T-helper 1 cell treated with Interleukin-12 subunit alpha and Interleukin-12 subunit beta and Interleukin-4 antibody, amounts not matched to agents 30 μg/mL and 1 μg/mL, for 36 hours (primary cell): ENCODE data around the gene LMX1B.

Experiments
- H3K27ac Mint-ChIP-seq: one replicate; pipeline ENCODE4 v1.8.0; 2021; ENCODE audit warnings: mild to moderate bottlenecking, mixed read lengths
- H3K27me3 Mint-ChIP-seq: one replicate; pipeline ENCODE4 v1.8.0; 2021; ENCODE audit warnings: low read depth, mixed read lengths
- H3K36me3 Mint-ChIP-seq: one replicate; pipeline ENCODE4 v1.8.0; 2021; ENCODE audit warnings: low read depth, mixed read lengths
- H3K4me1 Mint-ChIP-seq: one replicate; pipeline ENCODE4 v1.8.0; 2021; ENCODE audit warnings: low read depth, mixed read lengths
- H3K4me3 Mint-ChIP-seq: one replicate; pipeline ENCODE4 v1.8.0; 2021; ENCODE audit warnings: mild to moderate bottlenecking, moderate library complexity, mixed read lengths
- H3K9me3 Mint-ChIP-seq: one replicate; pipeline ENCODE4 v1.8.0; 2021; ENCODE audit warnings: mixed read lengths

LMX1B gene

DNA sequence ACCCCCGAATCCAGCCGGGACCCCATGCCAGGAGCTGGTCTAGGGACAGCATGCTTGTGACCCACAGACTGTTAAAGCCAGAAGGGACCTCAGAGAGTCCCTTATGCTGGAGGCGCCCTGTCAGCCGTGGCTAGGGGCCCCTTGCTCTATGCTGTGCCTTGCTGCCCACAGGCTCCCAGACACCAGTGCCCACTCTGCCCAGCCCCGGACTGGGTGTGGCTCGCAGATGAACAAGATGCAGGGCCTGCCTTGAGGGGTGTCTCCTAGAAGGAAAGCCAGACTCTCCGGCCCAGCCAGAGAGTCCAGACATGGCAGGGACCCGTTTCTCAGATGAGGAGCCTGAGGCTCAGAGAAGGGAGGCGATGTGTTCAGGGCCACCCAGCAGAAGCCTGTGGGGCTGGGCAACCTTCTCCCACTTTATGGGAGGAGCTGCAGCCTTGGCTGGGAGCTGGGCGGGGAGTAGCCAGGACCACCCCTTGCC is 85.7 kb downstream of the LMX1B start:
- H3K27me3 Mint-ChIP-seq: peaks cover 16% of the 10 kb centered on the region

DNA sequence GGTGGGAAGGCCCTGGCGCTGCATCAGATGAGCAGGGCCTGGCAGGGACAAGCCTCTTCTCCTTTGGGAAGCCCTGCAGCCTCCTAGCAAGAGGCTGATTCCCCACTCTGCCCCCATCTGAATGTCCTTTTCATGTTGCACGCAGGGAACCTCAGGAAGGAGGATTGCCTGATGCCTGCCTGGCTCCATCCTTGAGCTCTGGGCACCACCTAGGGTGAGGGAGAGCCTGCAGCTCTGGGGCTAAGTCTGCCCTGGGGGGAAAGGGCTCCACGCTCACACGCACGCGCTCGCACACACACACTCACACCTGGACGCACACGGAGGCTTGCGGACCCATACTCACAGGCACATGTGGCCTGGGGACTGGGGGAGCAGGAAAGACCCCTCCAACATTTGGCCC is 86.6 kb downstream of the LMX1B start:
- no peaks in the 10 kb centered on the region for H3K9me3 Mint-ChIP-seq
- H3K27me3 Mint-ChIP-seq: peaks cover 20% of the 10 kb centered on the region

More for the DNA sequence above, 85.7 kb downstream of the LMX1B start:
- no peaks in the 10 kb centered on the region for H3K9me3 Mint-ChIP-seq
- H3K4me1 Mint-ChIP-seq: peaks cover 2% of the 10 kb centered on the region
- H3K36me3 Mint-ChIP-seq: no peaks in the 10 kb centered on the region
- no peak overlapping the region for H3K27ac Mint-ChIP-seq
- no peak overlapping the region for H3K4me3 Mint-ChIP-seq

DNA sequence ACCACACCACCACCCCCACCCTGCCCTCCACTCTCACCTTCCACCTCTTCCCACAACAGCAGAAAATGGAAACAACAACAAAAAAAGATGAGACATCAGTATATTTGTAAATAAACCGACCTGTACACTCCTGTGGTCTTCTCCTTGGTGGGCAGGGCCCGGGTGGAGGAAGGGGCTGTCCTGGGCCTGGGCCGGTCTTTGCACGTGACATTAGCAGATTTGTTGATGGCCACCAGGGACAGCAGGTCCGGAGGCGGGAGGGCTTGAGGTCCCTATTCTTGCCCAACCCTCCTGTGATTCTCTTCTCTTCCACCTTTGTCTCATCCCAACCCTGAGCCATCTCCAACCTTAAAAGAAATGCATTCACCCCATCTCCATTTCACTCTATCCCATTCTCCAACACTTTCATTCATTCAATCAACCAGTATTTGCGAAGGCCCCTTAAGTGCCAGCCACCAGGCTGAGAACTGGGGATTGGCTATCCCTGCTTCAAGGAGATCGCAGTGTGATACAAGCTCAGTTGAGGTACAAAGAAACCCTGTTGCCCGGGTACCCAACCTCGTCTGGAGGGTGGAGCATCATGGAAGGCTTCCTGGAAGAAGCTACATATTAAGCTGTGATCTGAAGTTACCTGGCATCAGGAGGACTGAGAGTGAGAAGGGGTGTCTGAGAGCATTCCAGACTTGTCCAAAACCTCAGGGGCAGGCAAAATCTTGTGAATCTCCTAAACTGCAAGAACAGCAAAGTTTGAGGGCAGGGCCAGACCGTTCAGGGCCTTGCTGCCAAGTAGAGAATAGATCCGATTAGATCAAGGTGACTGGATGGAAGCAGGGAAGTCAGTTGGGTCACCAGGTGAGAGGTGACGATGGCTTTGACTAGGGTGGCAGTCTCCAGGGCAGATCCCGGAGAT is 87.4 kb downstream of the LMX1B start:
- no peak overlapping the region for H3K4me3 Mint-ChIP-seq
- no peaks in the 10 kb centered on the region for H3K9me3 Mint-ChIP-seq
- peaks cover 20% of the 10 kb centered on the region for H3K27me3 Mint-ChIP-seq
- H3K27ac Mint-ChIP-seq: no peak overlapping the region
- peaks cover 14% of the 10 kb centered on the region for H3K4me1 Mint-ChIP-seq
- no peaks in the 10 kb centered on the region for H3K36me3 Mint-ChIP-seq

More for the DNA sequence above, 86.6 kb downstream of the LMX1B start:
- H3K27ac Mint-ChIP-seq: no peak overlapping the region
- no peaks in the 10 kb centered on the region for H3K36me3 Mint-ChIP-seq
- no peak overlapping the region for H3K4me3 Mint-ChIP-seq
- H3K4me1 Mint-ChIP-seq: peaks cover 11% of the 10 kb centered on the region

DNA sequence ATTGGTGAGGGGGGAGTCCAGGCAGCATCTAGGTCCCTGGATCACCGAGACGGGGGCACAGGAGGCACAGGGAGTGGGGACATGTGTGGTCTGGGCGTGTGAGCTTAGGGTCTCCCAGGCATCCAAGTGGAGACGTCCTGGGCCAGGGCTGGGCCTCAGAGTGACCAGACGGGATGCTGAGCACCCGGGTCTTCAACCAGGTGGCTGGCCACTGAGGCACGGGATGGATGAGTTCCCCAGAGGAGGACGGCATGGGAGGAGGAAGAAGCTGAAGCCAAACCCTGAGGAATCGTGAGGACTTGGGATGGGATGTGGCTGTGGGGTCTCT is 88.0 kb downstream of the LMX1B start:
- peaks cover 25% of the 10 kb centered on the region for H3K27me3 Mint-ChIP-seq
- no peak overlapping the region for H3K4me3 Mint-ChIP-seq
- H3K36me3 Mint-ChIP-seq: no peaks in the 10 kb centered on the region
- peaks cover 17% of the 10 kb centered on the region for H3K4me1 Mint-ChIP-seq
- H3K9me3 Mint-ChIP-seq: no peaks in the 10 kb centered on the region
- no peak overlapping the region for H3K27ac Mint-ChIP-seq

DNA sequence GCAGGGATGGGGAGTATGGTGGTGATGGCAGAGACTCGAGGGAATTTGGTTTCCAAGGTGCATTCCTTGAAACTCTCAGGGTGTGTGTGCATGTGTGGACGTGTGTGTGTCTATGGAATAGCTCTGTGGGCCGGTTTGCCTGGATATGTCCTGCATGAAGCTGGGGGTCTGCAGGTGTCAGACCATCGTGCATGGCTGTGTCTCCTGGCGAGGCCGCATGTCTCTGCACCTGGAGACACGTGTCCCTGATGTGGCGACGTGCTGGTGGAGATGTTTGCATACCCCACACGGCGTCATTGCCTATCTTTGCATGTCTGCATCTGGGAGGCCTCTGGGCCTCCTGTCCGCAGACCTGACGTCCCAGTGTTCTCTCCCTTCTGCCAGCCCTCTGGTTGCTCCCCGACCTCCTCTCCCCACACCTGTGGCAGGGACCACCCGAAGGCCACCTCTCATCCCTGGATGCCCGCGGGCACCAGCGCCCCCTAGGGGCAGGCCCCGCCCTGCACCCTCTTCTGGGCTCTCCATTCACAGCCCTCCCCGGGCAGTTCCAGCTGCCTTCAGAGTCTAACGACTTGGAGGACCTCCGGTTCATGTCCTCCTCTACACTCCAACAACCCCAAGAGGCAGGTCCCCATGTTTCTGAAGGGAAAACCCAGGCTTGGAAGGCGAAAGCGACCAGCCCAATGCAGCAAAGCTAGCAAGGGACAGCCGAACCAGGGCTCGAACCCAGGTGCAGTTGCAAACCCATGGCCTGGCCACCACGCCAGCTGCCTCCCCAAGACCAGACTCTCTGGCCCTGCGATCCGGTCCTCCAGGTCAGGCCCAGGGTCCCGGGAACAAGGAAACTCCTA is 88.6 kb downstream of the LMX1B start:
- Mint-ChIP-seq H3K4me3 (no peak overlapping the region), H3K36me3 (no peaks in the 10 kb centered on the region), H3K9me3 (no peaks in the 10 kb centered on the region), H3K4me1 (peaks cover 17% of the 10 kb centered on the region), H3K27me3 (peaks cover 25% of the 10 kb centered on the region), H3K27ac (no peak overlapping the region)

DNA sequence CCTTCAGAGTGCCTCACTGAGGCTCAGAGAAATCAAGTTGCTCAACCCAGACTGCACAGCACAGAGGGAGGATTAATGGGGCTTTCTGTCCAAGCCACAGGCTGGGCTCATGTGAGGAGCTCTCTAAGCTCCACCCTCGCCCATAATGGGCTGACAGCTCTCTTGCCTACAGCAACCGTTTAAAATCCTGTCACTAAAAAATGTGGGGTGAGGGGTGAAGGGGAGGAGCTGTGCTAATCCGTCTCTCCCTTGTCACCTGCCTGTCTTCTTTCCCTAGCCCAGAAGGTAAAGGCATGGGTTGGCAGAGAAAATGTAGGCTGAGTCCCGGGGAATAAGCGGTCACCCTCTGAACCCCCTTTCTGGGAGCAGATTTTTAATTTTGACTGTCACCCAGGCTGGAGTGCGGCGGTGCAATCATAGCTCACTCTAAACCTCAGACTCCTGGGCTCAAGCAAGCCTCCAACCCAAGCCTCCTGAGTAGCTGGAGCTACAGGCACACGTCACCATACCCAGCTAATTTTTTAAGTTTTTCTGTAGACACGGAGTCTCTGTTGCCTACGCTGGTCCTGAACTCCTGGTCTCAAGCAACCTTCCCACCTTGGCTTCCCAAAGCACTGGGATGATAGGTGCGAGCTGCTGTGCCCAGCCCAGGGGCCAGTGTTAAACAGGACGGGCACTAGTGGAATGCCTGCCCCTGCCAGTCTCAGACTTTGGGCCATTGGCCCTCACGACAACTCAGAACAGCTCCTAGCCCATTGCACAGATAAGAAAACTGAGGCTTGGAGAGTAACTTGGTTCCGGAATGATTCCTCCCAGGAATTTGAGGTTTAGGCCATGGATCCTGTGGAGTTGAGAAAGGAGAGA is 89.5 kb downstream of the LMX1B start:
- Mint-ChIP-seq H3K9me3 (no peaks in the 10 kb centered on the region), H3K4me1 (peaks cover 17% of the 10 kb centered on the region), H3K36me3 (no peaks in the 10 kb centered on the region), H3K4me3 (no peak overlapping the region), H3K27me3 (peaks cover 25% of the 10 kb centered on the region), H3K27ac (no peak overlapping the region)

DNA sequence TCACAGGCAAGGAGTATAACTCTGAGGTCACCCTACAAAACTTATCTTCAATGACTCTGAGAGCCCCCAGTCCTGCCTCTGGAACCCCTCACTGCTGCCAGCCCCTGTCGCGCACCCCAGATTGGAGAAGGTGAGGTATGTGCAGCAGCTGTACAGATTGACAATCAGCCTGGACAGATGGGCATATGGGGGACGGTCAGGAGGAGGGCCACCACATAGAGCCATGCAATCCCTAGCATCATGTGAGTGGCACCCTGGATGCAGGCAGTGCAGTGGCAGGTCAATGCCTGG is 90.1 kb downstream of the LMX1B start:
- Mint-ChIP-seq H3K36me3 (no peaks in the 10 kb centered on the region), H3K27me3 (peaks cover 25% of the 10 kb centered on the region), H3K27ac (no peak overlapping the region), H3K4me3 (no peak overlapping the region), H3K4me1 (peaks cover 17% of the 10 kb centered on the region), H3K9me3 (no peaks in the 10 kb centered on the region)

DNA sequence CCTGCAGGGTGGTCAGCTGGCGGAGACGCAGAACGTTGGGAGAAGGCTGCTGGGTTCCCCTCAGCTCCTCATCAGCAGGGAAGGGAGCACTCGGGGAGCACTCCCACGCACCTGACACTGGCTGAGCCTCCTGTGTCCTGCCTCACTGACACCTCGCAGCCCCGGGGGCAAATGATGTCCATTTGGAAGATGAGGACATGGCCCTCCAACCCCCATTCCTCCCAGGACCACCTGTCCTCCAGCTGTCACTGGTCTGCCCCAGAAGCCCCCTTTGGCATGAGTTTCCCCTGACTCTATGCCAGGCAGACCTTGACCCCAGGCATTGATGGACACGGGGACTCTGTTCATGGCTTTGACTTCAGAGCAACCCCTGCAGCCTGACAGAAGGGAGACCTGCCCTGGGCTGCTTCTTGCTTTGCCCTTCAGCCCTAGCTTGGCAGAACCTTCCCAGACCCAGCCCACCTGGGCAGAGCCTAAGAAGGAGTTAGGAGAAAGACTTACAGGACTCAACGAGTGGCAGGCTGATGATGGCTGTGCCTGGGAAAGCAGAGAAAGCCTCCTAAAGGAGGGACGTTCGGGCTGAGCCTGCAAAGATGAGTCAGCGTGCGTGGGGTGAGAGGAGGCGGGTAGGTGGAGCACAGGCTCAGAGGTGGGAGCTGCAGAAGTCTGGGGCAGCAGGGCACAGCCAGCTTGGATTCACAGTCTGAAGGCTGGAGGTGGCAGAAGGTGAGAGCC is 90.6 kb downstream of the LMX1B start:
- Mint-ChIP-seq H3K27me3 (peaks cover 29% of the 10 kb centered on the region), H3K4me1 (peaks cover 17% of the 10 kb centered on the region), H3K9me3 (no peaks in the 10 kb centered on the region), H3K27ac (no peak overlapping the region), H3K36me3 (no peaks in the 10 kb centered on the region), H3K4me3 (no peak overlapping the region)

DNA sequence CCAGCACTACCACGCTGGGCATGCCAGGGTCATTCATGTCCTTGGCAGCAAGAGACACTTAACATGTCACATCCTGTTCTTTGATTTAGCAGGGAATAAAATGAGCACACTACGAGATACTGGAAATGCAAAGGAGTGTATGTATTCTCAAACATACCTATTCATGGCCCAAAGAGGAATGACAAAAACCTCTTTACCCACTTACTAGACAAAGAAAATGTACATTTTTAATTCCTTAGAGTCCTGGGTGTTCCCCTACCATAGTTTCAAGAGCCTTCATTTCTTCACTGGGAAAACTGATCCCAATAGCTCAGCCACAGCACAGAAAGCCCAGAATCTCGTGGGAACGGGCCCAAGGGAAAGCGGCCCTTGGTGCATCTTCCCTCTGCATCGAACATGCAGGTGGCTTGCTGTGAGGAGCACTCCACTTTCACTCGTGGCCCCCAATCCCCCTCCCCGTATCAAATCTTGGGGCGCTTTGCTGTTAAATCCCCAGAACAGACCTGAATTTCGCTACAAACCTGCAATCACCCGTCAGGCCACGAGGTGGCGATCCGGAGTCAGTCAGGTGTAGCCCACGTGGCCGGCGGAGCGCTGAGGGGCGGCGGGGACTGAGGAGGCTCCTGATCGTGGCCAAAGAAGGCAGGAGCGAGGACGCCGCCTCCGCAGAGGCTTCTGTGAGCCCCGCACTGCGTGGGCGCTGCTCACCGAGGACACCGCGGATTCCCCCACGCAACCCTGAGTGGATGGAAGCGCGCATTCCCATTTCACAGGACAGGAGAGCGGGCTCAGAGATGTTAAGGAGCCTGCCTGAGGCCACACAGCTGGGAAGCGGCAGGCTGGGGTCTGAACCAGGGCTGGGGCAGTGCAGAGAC is 91.4 kb downstream of the LMX1B start:
- H3K27me3 Mint-ChIP-seq: peaks cover 29% of the 10 kb centered on the region
- H3K36me3 Mint-ChIP-seq: no peaks in the 10 kb centered on the region
- H3K4me1 Mint-ChIP-seq: peaks cover 17% of the 10 kb centered on the region
- H3K9me3 Mint-ChIP-seq: no peaks in the 10 kb centered on the region
- peak overlapping the region; percentile 31 for H3K4me3 Mint-ChIP-seq
- peak overlapping the region; percentile 62 for H3K27ac Mint-ChIP-seq

DNA sequence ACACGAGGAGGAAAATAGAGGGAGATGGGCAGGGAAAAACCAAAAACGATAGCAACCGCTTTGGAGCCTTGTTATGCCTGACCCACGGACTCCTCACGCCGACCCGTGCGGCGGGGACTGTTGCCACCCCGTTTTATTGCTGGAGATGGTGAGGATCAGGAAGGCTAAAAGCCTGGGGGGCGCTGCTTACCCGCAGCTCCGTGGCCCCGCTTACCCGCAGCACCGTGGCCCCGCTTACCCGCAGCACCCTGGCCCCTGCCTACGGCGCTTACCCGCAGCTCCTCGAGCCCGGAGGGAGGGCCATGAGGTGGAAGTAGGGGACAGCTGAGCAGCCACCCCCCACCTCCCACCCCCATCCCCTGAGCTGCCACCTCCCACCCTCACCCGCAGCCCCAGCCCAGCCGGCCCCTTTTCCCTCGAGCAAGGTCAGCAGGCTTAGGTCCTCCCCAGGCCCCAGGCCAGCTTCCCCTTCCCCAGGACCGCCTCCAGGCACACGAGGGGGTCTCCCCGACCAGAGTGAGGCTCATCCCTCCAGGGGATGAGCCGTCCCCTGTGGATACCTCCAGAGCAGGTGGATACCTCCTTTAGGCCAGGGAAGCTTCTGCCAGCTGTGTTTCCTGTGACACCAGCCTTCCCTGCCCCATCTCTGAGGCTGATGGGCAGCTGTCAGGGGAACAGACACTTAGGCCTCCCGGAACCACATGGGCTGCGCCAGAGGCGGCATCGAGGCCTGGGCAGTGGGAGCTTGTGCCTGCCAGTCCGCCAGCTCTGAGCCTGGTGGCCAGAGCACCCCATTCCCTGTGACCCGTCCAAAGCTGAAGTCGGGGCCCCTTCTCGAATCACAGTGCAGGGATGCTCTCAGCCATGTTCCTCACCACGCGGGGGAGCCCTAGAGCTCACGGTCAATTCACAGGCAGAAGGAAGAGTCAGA is 92.3 kb downstream of the LMX1B start:
- Mint-ChIP-seq H3K36me3 (no peaks in the 10 kb centered on the region), H3K4me1 (peaks cover 17% of the 10 kb centered on the region), H3K27me3 (peaks cover 32% of the 10 kb centered on the region), H3K9me3 (no peaks in the 10 kb centered on the region), H3K27ac (no peak overlapping the region), H3K4me3 (no peak overlapping the region)

DNA sequence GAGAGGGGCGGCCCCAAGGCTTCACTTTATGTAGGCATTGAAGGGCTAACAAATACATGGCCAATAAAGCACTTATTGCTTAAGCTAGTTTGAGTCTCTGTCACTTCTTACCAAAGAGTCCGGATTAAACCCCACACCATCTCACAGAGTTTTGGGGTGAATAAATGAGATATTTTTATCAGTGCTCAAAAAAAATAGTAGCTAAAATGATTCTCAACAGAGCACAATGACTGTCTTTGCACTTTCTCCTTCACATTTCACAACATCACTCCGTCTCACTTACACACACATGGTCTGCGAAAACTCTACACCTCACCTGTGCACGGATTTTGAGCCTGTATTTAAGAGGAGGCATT is 92.9 kb downstream of the LMX1B start:
- Mint-ChIP-seq H3K4me3 (no peak overlapping the region), H3K27me3 (peaks cover 25% of the 10 kb centered on the region), H3K36me3 (no peaks in the 10 kb centered on the region), H3K4me1 (peaks cover 17% of the 10 kb centered on the region), H3K9me3 (no peaks in the 10 kb centered on the region), H3K27ac (no peak overlapping the region)

DNA sequence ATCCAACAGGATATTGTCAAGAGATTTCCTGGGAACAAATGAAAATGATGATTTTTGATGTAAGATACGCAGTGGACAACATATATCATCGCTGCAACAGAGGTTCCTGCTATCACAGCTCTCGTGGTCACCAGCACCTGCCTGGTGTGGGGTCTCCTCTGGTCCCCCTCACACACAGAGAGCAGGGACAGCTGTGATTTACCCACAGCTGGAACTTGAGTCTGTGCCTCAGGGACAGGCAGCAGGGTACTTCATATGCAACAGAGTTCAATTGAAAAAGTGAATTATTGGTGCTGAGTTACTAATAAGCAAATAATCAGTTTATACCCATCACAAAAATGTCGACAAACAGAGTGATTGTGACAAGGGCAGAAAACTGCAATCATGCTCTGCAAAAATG is 93.4 kb downstream of the LMX1B start:
- peaks cover 21% of the 10 kb centered on the region for H3K27me3 Mint-ChIP-seq
- H3K4me1 Mint-ChIP-seq: peaks cover 17% of the 10 kb centered on the region
- H3K36me3 Mint-ChIP-seq: no peaks in the 10 kb centered on the region
- no peak overlapping the region for H3K27ac Mint-ChIP-seq
- no peaks in the 10 kb centered on the region for H3K9me3 Mint-ChIP-seq
- H3K4me3 Mint-ChIP-seq: no peak overlapping the region
